GM11168 (cell line): ENCODE measurements around the gene GALNT10.

Experiments used
- in situ Hi-C: fragments of 300-500 bp; cut with MboI; formaldehyde crosslinking; loops from one replicate; pipeline ENCODE4 v1.12.0; 2022; ENCODE audit warnings: low sequenced_read_pairs; ENCODE audit not compliant: unreplicated experiment

GALNT10 gene

DNA sequence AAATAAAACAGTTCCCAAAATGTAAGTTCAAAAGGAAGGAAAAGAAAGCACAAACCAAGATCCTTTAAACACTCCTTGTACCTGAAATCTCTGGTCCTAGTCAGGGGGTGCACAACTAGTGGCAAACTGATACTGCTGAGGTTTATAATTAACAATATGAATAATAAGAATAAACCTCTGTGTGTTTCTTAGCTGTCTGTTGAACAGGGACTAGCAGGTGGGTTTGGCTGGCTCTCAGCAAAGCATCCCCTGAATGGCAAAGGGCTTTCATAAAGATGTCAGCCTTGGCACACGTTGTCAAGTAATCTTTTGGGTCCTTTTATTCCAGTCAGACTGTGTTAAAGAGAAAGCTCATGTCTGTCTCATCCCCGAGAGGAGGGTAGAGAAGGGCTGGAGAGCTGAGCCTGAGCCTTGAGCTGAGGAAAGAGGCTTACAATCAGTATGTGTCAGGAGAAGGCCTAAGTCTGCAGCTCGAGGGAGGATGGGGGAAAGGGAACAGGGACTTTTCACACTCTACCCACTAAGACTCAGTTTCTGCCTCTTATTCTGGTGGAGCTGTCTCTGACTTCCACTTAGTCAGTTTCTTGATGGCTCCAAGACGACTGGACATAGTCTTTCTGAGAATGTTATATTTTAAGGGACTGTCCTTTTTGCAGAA lies 123.0 kb downstream of the GALNT10 start:
- in situ Hi-C loops, result no loop called here

DNA sequence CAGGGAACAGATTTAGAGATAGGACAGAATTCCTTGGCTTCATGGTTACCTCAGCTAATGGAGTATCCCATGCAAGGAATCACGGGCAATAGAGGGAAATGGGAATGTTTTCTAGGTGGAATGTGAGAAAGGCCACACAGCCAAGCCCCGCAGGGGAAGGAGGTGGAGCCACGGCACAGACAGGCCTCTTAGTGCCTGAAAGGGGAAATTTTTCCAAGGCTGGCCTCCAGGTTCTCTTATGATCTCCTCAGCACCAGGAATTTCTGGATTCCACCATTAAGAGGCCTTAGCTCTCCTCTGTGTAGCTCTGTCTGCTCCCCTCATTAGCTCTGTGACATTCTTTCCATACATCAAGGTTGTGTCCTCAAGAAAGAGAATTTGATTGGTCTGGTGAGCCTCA lies 124.7 kb downstream of the GALNT10 start:
- in situ Hi-C loops, result no loop called here

DNA sequence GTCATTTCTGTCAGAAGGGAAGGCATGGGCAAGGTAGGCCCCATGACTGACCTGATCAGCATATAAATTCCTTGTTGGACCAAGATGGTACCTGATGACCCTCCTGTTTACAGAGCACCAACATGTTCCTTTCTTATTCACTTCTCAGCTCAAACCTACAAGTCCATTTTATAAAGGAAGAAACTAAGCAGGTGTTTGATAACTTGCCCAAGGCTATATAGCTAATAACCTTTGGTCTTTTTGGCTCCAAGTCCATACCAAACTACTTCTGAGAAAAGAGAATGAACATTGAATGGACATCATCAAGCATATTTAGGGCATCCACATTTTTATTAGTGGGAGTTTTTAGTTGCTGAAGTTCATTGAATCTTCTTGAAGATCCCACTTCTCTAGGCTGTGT lies 125.2 kb downstream of the GALNT10 start:
- in situ Hi-C loops, result no loop called here

DNA sequence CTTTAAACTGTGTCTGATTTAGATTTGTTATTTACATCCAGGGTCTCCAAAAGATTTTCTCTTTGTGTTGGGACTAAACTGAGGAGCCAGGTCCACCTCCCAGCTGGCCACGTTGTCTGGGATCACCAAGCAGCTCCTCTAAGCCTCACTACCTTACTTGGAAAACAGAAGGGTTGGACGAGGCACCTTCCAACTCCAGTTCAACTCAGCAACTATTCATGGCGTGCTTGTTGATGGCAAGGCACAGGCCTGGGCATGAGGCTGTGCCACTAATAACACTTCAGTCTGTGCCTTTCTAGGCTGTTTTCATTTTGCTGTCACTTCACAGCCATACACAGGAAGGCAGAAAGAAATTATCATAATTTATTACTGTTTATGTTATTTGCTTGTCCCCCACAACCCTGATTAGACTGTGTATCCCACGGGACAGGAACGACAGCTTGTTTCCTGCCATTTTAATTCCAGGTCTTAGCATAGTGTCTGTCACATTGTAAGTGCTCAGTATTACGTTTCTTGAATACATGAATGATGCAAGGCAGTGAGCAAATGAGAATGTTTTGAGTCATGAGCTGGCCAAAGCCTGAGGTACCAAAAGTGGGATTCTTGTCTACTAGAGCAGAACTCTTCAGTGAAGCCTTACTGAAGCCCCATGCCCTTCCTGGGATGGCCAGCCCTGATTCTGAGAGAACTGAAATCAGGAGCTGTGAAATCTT lies 125.8 kb downstream of the GALNT10 start:
- in situ Hi-C loops, result no loop called here

DNA sequence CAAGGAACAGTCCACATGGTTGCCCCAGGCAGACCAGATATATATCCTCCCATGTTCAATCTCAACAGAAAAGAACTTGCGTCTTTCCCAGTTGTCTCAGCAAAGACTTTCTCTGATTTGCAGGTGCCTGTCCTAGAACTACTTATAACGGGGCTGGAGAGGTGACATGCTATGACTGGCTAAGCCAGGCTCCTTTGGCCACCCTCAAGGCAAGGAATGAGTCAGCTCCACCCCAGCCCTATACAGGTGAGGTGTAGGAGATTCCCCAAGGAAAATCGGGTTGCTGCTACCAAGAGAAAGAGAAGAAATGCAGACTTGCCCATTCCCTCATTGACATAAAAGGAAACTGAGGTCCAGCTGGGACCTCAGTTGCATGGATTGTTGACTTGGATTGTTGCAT lies 127.4 kb downstream of the GALNT10 start:
- in situ Hi-C loops, result no loop called here

DNA sequence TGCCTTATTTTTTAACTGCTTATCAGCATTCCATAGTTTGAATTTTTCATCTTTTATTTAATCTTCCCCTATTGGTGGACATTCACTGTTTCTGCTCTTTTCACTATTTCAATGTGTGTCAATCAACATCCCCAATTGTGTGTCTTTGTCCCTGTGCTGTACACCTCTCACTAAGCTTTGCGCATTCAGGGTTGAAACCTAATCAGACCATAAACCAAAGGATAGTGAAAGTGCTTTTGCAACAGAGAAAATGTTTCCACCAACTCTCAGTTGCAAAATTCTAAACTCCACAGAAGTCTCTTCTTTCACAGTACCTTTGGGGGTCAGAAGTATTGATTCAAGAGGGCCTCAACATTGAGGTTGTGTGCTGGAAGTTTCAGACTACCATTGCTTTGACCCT lies 128.2 kb downstream of the GALNT10 start:
- in situ Hi-C loops, result no loop called here

DNA sequence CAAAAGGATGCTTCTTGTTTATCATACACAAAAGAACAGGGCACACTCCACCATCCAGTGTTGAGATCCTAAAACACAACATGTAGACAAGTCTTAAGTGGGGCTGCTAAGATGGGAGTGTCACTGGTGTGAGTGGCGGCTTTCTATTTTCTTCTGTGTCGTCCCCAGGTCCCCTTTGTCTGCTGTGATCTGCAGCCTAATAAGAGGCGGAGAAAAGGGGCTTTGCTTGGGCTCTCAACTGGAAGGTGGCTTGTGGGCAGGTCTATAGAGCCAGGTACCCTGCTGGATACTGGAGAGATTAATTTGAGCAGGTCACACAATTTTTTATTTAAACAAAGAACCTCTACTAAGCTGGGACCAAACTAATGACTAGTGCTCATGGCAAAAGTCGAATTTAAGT lies 129.2 kb downstream of the GALNT10 start:
- in situ Hi-C loops, result no loop called here

DNA sequence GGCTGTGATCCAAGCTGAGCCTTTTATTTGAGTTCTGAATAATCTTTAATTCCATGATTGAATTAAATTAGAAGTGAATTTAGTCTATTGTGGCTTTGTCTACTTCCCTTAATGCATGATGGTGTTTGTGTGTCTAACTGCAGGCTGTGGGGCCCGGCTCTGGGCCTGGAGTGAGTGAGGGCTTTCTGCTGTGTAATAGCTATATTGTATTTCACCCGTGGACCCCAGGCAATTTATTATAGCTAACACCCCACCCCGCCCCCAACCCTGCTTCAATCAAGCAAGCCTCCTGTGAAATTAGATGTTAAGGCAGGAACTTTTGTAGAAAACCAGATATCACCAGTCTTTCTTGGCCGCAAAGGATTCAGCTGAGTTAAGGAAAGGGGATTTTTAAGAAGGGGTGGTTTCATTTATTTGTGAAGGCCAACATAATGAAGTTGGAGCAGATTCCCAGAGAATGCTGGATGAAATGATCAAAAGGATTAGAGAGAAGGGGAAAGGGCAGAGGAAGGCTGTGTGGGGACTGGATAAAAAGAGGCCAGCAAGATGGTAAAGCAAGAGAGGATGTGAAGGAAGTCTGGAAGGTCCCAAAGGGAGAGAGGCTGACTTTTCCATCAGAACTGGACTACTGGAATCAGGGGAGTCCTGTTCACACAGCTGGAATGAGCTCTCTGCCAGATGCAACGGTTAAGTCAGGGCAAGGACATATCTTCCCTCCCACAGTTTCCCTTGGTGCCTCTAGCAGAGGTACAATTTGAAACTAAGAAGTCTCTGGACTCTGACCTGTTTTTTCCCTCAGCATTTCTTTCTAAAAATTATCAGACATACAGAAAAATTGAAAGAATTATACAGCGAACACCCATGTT lies 129.9 kb downstream of the GALNT10 start:
- in situ Hi-C loops, result no loop called here

DNA sequence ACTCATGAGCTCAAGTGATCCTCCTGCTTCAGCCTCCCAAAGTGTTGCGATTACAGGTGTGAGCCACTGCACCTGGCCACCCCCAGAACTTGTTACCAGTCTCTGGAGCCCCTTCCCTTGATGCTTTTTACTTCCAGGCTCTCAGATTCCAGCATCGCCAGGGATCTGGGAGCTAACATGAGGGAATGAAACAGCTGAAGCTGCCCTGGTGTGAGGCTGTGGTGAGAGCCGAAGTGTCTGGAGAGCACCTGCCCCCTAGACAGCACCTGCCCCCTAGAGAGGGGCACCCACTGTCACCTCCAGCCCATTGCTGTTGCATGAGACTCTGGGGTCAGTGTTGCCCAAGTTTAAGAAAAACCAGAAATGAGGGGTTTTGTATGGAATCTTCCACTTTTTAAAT lies 131.0 kb downstream of the GALNT10 start:
- in situ Hi-C loops, result no loop called here

DNA sequence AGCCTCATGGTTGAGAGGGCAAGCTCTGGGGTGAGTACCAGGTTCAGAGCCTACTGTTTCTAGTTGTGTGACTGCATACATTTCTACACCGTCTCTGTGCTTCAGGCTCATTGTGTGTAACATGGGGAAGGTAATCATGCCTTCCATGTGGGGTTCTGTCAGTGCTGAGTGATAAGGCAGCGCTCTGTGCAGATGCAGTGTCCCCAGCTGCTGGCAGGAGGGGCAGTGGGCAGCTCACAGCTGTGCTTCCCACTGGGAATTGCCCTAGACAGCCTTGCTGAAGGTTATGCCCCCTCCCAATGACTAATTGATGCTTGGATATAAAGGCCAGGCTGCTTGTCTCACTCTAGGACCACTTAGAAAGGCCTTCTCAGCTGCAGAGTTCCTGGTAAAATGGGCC lies 133.5 kb downstream of the GALNT10 start:
- in situ Hi-C loops, result no loop called here

DNA sequence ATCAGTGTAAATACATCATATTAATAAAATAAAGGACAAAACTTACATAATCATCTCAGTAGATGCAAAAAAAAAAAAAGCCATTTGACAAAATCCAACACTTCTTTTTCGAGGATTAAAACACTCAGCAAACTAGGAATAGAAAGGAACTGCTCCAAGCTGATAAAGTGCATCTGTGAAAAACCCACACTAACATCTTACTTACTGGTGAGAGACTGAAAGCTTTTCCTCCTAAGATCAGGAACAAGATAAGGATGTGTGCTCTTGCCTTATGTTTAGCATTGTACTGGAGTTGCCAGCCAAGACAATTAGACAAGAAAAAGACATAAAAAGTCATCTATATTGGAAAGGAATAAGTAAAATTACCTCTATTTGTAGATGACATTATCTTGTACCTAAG lies 135.0 kb downstream of the GALNT10 start:
- in situ Hi-C loops, result no loop called here

DNA sequence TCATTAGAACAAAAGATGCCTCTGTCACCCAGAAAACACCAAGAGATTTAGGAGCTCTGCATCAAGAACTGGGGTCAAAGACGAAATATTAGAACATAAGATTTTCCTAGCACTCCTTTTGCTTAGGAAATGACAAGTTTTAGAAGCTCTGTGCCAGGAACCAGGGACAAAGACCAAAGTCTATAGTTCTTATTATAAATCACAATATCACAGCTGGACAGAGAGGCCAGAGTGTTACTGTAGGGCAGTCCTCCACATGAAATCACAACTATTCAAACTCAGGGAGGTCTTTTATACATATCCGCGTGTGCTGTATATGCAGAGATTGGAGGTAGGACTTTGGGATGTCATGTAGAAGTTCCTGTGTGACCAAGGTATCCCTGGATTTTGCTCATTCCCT lies 138.5 kb downstream of the GALNT10 start:
- in situ Hi-C loops, result no loop called here

DNA sequence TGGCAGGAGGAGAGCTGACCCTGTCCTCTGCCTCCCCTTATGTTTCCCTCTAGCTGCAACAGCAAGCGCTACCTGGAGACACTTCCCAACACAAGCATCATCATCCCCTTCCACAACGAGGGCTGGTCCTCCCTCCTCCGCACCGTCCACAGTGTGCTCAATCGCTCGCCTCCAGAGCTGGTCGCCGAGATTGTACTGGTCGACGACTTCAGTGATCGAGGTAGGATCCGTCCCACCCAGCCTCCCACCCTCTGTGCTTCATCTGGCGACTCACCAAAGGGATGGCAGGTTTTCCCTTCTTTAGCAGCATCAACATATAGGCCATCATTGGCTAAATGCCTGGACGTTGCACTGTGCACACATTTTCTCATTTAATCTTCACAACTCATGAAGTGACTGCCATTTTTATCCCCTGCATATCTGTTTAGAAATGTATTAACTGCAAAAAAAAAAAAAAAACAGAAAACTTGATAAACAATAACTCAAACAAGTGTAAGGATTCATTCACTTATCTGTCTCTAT lies 139.0 kb downstream of the GALNT10 start:
- in situ Hi-C loops, result no loop called here

DNA sequence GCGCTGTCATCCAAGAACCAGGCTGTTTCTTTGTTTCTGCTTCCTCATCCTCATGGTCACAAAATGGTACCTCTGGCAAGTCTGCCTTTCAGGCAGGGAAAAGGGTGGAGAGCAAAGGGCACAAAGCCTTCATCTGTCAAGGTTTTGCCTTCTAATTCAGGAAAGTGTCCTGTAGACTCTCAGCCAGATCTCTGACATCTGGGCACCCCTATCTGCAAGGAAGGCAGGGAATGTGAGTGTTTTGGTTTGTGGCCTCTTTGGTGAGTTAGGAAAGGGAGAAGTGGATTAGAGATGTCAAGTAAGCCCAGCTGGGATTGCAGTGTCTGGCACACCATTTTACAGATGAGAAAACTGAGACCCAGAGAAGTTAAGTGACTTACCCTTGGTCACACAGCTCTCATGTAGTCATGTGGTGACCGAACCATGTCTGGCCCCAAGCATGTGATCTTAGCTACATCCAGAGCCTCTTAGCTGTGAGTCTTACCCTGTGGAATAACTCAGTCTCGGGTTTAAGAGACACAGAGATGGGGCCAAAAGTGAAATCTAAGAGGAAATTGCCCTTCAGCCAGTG lies 139.6 kb downstream of the GALNT10 start:
- in situ Hi-C loops, result no loop called here

DNA sequence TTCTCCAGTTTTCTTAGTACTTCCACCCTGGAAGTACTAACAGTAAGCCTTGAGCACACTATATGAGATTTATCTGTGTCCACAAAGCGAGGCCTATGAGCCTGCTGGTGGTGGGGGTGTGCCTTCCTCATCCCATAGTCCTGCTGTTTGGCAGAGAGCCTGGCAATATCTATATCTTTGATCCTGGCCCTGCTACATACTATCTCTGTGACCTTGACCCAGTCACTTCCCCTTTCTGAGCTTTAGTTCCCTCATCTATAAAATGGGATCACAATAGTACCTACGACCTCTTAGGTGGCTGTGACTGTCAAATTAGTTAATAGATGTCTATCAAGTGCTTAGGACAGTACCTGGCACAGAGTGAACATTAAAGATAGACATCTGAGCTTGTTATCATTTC lies 140.7 kb downstream of the GALNT10 start:
- in situ Hi-C loops, result no loop called here

DNA sequence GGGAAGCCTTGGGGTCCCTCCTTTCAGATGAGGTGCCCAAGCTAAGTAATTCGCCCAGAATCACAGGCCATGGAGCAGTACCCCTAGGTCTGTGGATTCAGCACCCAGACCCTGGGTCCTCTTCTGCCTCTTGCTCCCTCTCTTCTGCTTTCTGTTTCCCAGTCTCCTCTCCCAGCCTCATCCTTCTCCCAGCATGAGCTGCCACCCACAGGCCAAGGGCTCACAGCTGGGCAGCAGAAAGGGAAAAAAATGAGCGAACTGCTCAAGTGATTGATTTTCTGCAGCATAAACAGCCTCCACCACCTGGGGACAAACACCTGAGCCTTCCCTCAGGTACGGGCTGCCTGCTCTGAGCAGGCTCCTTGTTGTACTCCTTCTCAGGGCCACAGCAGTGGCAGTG lies 141.4 kb downstream of the GALNT10 start:
- in situ Hi-C loops, result no loop called here

DNA sequence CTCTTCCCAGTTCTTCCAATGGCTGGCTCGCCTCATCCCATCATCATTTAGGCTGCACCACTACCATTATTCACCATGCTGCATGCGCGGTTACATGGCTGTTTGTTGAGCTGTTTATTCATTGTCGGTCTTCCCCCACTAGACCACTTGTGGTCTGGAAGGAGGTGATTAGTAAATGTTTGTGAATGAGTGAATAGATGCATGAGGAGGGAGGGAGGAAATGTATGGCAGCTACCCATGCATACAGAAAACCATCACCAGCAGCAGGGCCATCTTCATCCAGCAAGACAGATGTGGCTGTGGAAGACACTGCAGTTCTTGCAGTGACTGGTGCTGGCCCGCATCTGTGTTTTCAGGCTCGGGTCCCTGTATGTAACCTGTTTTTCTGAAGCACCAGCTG lies 141.9 kb downstream of the GALNT10 start:
- in situ Hi-C loops, result no loop called here

DNA sequence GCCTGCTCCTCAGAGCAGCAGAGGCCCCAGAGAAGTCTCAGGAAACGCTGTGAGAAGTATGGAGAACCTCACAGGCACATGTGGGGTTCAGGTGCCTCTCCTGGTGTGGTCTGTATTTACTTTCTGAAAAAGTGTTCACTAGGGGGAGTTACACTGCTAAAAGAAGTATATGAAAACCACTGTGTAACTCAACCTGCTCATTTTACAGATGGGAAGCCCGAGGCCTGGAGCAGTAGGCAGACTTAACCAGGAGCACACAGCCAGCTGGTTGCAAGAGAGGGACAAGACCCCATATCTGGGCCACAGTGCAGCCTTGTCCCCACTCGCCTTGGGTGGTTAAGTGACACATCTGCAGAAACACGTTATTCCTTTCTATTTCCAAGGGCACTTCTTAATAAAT lies 142.5 kb downstream of the GALNT10 start:
- in situ Hi-C loops, result no loop called here

DNA sequence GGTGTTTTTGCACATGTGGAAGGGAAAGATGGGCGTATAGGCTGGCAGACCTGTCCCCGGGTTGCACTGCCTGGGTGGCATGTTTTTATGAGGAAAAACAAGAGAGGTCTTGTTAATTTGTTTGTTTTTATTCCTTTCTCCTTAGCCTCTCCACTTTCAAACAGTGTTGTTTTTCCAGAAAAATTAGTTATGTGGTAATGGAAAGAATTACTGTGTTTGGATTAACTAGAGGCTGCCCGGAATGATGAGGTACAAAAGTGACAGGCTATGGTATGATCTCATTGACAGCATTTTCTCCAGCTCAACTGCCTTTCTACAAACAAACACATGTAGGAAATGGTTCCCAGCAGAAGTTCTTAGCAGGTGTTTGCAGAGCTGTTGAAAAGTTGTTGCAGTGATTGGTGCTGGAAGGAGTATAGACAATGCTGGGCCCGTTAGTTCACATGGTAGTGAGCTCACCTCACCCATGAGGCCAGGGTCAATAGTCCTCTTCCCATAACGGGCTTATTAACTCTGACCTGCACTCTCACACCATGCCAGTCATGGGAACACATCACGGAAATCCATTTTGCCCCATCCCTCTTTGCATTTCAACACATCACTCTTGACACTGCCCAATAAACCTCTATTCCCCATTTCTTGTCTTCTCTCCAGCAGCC lies 144.0 kb downstream of the GALNT10 start:
- in situ Hi-C loops, result no loop called here

DNA sequence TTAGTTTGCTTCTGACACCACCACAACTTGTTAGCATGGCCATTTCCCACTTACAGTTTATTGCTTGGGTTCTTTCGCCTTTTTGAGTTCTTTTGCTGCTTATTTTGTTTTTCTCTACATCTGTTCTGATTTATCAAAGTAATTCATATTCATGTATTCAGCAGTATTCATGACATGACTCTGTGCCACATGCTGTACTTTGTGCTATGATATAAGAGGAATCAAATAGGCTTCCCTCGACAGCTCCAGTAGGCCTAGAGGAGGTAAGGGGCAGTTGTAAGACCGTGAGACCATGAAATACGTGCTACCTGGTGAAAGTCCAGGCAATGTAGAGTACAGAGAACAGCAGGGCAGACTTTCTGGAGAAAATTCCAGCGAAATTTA lies 144.5 kb downstream of the GALNT10 start:
- in situ Hi-C loops, result no loop called here
